GM12873 (cell line): ENCODE results near the gene SETD4.

ENCODE experiments used
- CTCF ChIP-seq: IDR thresholded peaks from 2 replicates; pipeline ENCODE4 v1.5.1; 2012; ENCODE audit warnings: low read depth, mild to moderate bottlenecking, moderate library complexity, low read length, control low read depth; ENCODE audit not compliant: insufficient read depth; ENCODE audit errors: missing control alignments

The SETD4 gene

GRCh38 chr21:36029309-36029708, 31.0 kb downstream of the SETD4 start:
- TF ChIP-seq CTCF: no peak

GRCh38 chr21:36028127-36029069, 31.9 kb downstream of the SETD4 start:
- TF ChIP-seq CTCF: peak; percentile 96

- TF ChIP-seq CTCF: no peak
Observed at GRCh38 chr21:36027347-36027746, 33.0 kb downstream of the SETD4 start.

GRCh38 chr21:36024782-36025181, 35.5 kb downstream of the SETD4 start:
- no peak for TF ChIP-seq CTCF

GRCh38 chr21:36023092-36023480, 37.2 kb downstream of the SETD4 start:
- no peak for TF ChIP-seq CTCF

- TF ChIP-seq CTCF: no peak
Observed at GRCh38 chr21:36022427-36023091, 37.8 kb downstream of the SETD4 start.

- TF ChIP-seq CTCF: no peak
Observed at GRCh38 chr21:36021251-36021837, 39.0 kb downstream of the SETD4 start.
